ENCODE measurements around the gene TSPAN8.
"Not testable (repeated sequence)": the region's sequence is repeated elsewhere in the genome, so short reads cannot be mapped to it uniquely, and the experiment has no call there.

The TSPAN8 gene

DNA sequence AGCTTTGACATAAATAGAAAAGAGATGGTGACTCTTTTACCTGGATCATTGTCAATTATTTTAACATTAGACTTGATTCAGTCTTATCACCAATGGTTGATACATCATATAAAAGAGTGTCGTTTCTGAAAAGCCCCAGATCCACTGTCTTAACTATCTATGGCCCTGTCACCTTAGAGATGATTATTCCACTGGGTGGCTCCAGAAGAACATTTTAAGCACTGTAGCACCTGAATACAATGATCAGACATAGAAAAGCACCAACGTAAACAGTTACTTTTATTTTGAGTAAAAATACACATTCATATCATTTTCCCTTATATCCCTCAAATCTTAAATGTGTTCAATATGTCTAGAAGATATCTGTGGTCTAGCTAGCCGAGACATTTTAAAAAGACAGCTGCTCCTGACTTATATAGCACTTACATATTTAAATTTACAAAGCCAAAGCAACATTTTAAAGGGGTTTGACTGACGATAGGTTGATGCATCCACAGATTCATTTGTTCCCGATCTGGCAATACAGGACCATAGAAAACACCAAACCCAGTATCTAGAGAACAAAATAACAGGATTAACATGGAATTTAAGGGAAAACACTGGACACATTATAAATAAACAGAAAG, 32.9 kb downstream of the TSPAN8 start:
- no peak for DNase-seq

DNA sequence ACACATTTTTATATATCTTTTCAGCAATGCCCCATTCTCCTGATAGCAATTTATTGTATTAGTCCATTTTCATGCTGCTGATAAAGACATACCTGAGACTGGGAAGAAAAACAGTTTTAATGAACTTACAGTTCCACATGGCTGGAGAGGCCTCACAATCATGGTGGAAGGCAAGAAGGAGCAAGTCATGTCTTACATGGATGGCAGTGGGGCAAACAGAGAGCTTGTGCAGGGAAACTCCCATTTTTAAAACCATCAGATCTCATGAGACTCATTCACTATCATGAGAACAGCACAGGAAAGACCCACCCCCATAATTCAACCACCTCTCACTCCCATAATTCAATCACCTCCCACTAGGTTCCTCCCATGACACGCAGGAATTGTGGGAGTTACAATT, 44.7 kb downstream of the TSPAN8 start:
- not testable (repeated sequence) for DNase-seq

DNA sequence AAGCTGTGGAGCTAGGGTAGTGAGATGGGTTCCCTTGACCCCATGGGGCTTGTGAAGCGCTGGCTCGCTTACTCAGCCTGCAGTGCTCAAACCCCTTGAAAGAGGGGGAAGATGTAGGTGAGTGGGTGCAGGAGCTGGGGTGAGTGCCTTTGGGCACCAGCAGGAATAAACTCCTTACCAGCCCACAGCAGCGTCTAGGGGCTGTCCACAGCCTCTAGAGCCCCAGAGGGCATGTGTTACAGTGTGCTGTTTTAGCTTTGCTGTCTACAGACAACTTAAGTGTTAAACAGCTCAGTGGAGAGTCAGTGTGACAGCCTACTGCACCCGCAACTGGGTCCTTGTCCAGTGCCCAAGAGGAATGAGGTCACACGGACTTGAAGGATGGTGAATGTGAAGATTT, 48.0 kb downstream of the TSPAN8 start:
- no peak for DNase-seq

DNA sequence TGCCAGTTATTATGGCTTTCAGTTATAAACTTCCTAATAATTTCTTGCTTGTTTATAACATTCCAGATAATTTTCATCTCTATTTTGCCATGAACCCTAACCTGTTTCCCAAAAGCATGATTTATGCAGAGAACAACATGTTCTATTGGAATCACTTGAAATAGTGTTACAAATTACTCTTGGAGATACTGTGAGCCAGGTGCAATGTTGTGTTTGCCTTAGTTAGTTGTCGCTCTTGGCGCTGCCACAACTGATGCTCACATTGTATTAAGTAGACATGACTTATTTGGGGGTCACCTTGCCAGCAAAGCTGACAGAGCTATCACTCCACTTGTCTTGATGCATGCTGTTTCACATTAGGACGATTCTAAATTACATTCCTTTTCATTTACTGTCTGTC, 49.4 kb downstream of the TSPAN8 start:
- no peak for DNase-seq

DNA sequence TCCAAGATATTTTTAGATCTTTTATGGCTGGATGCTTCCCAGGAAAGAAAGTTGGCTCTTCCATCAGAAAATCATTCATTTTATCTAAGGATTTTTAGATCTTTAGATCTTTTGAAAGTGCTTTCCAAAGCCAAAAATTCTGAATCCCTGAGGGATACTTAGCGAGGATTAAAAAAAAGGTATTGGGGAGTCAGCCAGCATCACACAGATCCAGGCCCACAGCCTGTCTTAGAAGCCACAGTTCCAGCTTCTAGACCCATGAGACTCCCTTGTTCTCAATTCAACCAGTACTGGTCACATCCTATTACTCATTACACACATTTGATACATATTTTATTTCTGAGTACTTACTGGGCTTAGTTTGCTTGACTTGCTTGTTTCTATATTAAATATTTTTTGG, 49.9 kb downstream of the TSPAN8 start:
- DNase-seq = no peak

DNA sequence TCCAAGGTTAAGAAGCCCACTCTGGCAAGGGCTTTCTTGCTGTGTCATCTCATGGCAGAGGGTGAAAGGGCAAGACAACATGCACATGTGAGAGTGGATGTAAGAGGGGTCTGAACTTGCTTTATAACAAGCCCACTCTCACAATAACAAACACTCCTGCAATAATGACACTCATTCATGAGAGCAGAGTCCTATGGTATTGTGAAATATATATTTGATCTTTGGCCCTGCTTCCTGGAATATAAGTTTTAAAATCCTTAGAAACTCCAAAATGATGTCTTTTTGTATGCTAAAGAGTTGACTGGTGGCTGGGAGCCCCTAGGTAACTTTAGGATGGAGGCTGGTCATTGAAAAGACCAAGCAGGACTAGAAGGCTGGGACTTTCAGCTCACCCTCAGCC, 51.8 kb downstream of the TSPAN8 start:
- no peak for DNase-seq

DNA sequence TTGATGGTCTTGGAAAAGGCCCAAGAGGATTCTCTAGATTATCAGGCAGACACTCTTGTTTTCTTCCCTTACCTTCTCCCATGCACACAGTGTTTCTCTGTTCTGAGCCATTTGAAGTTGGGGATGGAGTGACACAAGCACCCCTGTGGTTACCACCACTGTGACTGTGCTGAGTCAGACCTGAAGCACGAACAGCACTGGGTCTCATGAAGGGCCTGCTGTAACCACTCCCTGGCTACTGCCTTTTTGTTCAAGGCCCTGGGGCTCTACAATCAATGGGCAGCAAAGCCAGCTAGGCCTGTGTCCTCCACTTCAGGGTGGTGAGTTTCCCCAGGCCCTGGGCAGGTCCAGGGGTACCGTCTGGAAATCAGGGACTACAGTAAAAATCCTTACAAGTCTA, 65.5 kb downstream of the TSPAN8 start:
- DNase-seq = no peak

DNA sequence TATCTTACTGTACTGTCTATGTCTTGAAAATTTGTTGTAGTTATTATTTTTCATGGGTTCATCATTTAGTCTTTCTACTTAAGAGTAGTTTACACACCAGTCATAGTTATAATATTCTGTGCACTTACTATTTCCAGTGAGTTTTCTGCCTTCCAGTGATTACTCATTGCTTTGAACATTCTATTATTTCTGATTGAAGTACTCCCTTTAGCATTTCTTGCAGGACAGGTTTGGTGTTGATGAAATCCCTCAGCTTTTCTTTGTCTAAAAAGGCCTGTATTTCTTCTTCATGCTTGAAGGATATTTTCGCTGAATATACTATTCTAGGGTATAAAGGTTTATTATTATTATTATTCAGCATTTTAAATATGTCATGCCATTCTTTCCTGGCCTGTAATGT, 66.8 kb downstream of the TSPAN8 start:
- DNase-seq = no peak

DNA sequence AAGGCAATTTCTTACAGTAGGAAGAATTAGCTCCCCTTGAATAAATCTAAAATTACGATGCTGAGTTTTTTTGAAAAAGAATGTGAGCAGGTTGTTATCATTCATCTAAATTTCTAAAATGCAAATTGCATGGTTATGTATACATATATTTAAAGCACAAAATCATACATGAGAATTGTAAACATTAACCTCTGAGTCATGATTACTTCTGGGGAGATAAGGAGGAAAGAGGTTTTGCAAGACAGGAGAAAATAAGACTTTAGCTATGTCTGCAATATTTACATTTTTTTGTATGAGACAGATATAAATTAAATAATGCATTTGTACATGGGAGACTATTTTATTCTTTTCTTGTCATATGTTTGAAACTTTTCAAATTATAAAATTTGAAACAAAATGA, 72.2 kb downstream of the TSPAN8 start:
- no peak for DNase-seq

DNA sequence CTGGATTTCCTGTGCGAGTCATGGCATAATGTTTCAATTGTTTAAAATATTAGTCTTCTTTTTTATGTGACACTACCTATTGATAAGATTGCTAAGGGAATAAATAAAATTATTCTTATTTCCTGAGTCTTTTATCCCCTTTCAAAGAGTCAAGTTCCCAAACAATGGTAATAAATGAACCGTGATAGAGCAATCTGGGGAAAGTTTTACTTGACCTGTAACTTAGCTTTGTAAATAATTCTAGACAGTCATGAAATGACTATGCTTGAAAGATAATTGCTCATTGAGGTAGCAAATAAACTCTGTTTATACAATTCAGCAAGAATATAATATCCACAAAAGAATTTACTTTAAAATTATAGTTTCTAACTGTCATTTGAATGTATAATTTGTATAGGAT, 82.1 kb downstream of the TSPAN8 start:
- DNase-seq = no peak
